ENCODE data around the gene ARMS2.

Gene ARMS2

DNA sequence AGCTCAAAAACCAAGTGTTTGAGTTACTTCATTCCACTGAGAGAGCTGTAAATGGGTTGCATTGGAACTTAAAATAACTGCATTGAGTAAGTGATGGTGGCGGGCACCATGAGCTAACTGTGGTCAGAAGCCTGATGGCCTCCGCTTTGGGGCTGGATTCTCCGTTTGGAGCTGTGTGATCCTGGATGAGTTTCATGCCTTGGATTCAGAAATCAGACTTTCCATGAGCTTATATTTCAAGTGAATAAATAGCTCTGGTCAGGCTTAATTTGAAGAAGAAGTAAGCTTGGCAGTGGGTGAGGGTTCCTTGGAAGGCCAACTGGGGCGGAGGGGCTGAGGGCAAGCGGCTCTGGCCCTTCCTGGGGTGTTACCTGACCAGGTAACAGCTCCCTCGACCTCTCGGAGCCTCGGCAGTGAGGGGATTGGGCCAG, 12.5 kb downstream of the ARMS2 start:
- H3K27ac ChIP-seq = no peak overlapping the region
- TF ChIP-seq ZFX (IDR thresholded peaks at IDR 0.05) (no peak), CTCF (conservative IDR thresholded peaks at IDR 0.05) (no peak)

- H3K27ac ChIP-seq = no peak overlapping the region
- TF ChIP-seq CTCF (conservative IDR thresholded peaks at IDR 0.05) (no peak), ZFX (IDR thresholded peaks at IDR 0.05) (no peak)
Observed at GRCh38 chr10:122467701-122468100, 13.2 kb downstream of the ARMS2 start.

DNA sequence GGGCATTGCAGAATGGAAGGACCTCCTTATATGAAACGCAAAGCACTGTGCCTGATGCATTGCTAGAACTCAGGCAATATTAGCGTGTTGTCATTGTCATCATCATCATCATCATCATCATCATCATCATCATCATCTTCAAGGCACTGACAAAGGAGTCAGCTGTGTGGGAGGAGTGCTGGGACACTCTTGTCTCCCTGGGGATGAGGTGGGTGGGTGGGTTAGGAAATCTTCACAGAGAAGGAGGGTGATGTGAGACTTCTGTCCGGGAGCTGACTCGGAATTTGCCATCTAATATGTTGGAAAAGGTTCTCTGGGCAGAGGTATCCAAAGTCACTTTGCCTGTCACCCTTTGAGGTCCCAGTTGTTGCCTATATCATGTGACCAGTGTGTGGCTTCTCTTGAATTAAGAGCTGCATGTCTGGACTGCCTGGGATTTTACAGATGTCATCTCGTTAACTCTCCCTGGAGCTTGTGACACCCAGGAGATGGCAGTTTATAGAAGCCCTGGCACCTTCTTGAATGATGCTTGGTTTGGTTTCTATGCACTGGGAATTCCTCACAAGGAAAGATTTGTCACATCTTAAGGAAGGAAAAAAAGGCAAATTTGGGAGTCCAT, 14.0 kb downstream of the ARMS2 start:
- TF ChIP-seq CTCF (conservative IDR thresholded peaks at IDR 0.05) = no peak
- TF ChIP-seq ZFX (IDR thresholded peaks at IDR 0.05) = no peak

GRCh38 chr10:122468926-122469781, 14.7 kb downstream of the ARMS2 start:
- H3K27ac ChIP-seq = no peak overlapping the region
- TF ChIP-seq ZFX (IDR thresholded peaks at IDR 0.05) (no peak), CTCF (conservative IDR thresholded peaks at IDR 0.05) (no peak)

More for the DNA sequence above, 14.0 kb downstream of the ARMS2 start:
- H3K27ac ChIP-seq = no peak overlapping the region

DNA sequence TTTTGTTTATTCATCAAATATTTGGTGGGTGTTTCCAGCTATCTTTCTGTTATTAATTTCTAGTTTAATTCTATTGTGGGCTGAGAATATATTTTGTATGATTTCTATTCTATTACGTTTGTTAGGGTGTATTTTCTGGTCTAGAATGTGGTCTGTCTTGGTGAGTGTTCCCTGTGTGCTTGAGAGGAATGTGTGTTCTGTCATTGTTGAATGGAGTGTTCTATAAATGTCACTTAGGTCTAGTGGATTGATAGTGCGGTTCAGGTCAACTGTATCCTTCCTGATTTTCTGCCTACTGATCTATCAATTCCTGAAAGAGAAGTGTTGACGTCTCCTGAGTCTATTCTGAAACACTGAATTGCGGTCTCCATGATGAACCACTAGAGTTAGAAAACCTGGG, 15.4 kb downstream of the ARMS2 start:
- TF ChIP-seq ZFX (IDR thresholded peaks at IDR 0.05) = no peak
- no peak for TF ChIP-seq CTCF (conservative IDR thresholded peaks at IDR 0.05)
- no peak overlapping the region for H3K27ac ChIP-seq

DNA sequence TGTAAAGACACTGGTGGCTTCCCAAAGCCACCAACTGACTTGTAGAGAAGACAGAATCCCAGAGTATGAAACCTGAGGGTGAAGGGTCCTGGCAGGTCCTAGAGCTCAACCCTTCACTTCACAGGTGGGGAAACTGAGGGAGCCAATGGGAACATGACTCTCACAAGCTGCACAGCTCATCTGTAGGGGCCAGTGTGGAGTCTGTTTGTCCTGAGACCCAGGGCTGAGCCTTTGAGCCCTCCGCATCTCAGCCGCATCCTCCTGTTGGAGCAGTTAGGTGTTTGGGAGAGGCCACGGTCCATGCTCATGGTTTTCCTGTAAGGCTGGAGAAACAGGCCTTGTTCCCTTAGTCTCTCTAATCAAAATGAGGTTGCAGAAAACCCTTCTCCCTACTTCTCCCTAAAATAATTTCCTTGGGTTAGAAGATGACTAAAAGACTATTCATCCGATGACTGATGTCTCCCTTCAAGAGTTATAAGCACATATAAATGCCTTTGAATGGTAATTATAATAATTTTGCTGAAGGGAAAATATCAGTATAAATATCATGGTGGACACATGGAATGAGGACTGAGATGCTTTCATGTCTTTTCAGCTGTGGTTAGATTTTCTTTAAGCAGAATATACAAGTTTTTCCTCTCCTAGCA, 17.2 kb downstream of the ARMS2 start:
- H3K27ac ChIP-seq = no peak overlapping the region
- TF ChIP-seq ZFX (IDR thresholded peaks at IDR 0.05) (no peak), CTCF (conservative IDR thresholded peaks at IDR 0.05) (no peak)

DNA sequence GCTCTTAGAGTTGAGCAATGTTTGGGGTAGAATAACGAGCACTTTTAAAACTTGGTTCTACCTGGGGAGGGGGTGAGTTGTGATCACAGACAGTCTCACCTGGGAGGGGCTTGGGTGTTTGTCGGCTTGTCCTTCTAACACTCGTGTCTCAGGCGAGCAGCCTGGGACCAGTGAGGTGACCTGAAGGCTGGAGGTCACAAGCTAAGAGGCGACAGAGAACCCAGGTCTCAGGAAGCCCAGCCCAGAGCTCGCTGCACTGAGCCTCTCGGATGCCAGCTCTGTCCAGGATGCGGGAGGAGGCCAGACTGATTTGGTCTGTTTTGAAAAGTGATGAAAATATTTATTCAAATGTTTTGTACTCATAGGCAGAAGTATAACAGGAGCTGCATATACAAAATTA, 18.7 kb downstream of the ARMS2 start:
- H3K27ac ChIP-seq = no peak overlapping the region
- TF ChIP-seq ZFX (IDR thresholded peaks at IDR 0.05) (no peak), CTCF (conservative IDR thresholded peaks at IDR 0.05) (no peak)
